Measurements from ENCODE around the gene YKT6.

YKT6 gene

DNA sequence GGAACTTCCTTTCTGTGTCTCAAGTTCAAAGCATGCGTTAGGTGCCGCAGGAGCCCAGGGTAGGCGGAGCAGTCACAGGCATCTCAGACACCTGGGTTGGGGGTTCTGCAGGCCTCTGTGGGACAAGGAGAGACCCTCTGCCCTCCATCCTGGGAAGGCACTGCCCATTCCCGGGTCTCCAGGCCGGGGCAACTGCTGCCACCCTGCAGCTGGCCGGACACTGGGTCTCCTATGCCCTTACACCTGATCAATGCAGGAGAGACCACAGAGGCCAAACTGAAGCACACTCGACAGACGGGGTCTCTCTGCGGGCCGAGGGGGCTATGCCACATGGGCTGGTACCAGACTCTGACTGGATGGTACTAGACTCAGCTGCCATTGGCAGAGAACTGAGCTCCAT is 36.9 kb downstream of the YKT6 start:
- DNase-seq = no peak

DNA sequence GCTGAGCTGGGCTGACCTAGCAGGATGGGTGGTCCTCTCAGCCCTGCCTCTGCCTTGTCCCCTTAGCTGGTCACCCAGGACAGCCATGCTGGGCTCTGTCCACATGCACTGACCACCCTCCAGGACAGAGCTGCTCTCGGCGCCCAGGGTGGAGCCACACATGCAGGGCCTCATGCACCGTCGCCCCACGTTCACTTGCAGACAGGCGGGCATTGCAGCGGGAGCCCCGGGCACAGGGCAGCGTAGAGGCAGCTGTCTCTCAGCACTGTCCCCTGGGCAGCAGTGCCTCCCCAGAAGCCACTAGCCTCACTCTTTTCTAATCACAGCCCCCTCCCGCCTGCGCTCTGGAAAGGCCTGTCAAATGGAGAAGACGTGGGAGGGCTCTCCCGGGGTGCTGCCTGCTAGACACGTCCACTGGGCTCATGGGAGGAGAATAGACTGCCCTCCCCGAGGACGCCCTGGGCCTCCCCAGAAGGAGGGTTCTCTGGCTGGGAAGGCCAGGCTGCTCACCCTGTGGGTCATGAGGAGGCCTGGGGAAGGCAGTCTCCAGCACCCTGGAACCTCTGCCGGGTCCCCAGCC is 37.4 kb downstream of the YKT6 start:
- DNase-seq = no peak

DNA sequence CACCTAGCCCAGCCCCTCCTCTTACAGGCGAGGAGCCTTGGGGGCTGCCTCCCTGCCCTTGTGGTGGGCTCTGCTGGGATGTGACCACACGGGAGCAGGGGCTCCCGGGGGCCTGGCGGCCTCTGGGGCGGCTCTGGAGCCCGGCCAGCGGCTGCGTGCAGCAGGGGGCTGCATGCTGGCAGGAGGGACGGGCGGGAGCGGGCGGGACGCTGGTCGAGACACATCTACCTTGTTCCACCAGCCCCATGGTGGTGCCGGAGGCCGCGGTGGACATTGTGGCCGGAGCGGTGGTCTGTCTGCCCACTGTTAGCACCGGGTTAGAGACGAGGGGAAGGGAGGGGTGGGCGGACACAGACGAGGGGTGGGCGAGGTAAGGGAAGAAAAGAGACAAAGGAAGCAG is 38.6 kb downstream of the YKT6 start:
- no peak for DNase-seq

DNA sequence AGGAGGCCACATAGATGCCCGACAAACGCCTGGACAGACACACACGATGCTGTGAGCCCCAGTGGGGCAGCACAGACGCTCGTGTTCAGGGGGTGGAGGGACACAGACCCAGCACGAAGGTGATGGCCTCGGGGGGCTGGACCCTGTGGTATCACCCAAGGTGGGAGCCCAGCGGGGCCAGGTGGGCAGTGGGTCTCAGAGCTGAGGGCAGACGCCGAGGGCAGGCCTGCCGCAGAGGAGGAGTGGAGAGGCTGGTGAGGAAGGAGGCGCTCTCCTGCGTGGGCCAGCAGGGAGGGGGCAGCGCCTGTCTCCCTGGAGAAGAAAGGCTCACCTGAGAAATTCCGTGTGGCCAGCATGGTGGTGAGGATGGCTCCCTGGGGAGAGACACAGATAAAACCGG is 39.6 kb downstream of the YKT6 start:
- DNase-seq = no peak

DNA sequence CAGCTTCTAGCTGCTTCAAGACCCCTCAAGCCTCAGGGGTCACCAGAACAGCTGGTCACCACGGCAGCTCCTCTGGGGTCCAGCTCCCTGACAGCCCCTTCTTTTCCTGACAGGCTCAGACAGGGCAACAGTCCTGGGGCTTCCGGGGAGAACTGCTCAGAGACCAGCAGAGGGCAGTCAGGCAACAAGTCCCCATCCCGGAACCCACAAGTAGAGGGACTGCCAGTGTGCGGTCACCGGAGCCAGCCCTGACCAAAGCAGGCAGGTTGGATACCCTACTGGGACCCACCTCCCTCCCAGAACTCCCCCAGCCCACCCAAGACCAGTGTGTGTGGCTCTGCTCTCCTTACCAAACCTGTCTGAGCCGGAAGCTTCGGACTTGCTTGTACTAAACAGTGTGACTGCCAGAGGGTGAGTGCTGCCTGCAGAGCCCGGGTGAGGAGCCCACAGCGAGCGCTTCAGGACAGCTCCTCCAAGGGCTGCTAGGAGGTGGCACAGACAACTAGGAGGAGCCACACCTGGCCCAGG is 40.3 kb downstream of the YKT6 start:
- DNase-seq = peak; percentile 24 to 34 (median 34)

DNA sequence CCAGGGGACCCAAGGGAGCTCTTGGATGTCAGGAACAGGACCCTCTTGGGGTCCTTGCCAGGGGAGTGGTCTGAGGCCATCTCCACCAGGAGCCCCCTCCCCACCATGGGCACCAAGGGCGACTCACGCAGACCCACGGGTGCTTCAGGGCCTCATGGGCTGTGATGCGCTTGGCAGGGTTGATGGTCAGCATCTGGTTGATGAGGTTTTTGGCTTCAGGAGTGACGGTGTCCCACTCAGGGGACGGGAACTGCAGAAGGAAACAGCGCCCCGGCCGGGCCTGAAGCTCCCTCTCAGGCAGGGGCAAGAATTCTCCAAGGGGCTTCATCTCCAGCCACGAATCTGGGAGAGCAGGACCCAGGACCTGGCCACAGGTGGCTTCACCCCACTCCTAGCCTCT is 41.3 kb downstream of the YKT6 start:
- no peak for DNase-seq

DNA sequence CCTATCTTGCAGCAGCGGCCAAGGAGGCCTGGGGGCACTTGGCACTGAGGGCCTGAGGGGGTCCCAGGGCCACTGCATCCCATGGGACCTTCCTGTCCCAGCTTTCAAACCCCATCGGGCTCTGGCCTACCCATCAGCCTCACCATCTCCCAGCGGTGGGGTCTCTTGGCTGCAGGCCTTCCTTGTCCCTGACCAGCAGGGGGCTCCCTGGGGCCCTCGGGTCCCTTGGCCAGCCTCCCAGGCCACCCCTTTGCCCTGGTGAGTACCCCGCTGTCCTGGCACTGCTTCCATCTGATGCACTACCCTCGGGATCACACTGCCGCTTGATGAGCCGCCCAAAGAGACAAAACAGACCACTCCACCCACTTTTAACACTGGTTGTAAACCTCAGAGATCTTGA is 43.5 kb downstream of the YKT6 start:
- DNase-seq = peak in 2 of 4 experiments; percentile 10 to 19

DNA sequence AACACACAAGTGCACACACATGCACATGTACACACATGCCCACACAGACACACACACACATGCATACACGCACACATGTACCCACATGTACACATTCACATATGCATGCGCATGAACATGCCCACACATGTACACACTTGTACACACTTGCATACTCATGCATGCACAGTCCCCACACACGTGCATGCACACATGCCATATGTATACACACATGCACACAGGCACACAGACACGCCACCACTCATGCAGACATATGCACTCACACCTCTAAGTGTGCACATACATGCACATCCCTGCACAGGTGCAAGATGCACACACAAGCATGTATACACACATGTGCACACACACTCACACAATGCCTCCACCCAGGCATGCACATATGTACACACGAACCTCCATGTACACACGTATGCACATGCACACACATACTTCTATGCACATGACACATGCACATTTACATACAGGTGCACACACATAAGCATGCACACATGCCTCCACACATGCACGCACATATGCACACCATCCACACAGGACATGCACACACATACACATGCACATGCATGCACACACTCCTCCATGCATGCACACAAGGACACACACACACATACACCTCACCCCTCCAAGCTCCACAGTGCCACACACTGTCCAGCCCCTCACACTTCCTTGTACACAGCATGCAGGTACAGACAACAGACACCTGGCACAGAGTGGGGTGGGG is 45.8 kb downstream of the YKT6 start:
- DNase-seq = no peak

DNA sequence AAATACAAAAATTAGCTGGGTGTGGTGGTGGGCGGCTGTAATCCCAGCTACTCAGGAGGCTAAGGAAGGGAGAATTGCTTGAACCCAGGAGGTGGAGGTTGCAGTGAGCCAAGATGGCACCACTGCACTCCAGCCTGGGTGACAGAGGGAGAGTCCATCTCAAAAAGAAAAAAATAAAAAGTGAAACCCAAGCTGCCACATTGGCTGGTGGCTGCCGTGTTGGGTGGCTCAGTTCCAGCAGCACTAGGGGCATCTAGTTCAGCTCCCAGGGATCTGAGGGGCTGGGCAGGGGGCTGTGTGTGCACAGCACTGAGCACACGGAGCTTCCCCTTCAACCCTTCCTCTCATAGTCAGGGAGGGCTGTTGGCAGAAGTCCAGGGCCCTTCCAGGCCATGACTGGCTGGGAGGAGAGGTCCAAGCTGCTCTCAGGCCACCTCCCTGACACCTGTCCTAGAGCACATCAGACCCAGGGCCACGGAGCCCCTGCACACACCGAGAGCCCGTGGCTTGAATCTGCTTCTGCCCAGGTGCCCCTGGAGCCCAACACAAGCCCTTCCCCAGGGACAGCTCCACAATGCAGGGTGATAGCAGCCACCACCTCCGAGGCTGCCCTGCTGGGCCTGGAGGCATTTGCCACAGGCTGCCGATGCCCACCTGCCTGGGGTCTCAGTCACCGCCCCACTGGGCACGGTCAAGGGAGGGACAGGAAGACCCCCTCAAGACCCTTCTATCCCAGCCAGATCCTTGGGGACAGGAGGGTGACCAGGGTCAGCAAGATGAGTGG is 47.3 kb downstream of the YKT6 start:
- no peak for DNase-seq

DNA sequence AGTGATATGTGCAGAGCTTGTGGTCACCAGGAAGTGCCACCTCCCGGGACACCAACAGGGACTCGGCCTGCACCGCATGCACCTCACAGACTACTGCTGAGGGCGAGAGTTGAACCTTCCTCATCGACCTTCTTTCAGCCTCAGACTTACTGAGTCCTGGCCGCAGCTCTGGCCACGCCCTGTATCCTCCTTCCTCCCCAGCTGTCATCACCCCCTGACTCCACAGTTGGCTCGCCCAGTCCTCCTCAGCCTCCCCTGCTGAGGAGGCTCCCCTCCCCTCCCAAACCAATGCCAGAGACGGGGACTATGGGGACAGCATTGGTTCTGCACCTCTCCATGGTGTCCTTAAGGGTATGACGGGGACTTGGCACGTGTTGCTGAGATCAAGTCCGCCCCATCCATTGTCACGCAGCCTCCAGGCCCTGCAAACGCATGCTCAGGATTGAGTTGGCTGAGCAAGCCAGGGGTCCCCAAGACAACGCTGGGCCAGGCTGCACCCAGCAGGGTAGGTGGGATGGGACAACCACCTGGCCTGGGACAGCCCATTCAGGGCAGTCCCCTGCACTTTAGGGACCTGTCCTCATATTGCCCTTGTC is 49.0 kb downstream of the YKT6 start:
- DNase-seq = no peak

DNA sequence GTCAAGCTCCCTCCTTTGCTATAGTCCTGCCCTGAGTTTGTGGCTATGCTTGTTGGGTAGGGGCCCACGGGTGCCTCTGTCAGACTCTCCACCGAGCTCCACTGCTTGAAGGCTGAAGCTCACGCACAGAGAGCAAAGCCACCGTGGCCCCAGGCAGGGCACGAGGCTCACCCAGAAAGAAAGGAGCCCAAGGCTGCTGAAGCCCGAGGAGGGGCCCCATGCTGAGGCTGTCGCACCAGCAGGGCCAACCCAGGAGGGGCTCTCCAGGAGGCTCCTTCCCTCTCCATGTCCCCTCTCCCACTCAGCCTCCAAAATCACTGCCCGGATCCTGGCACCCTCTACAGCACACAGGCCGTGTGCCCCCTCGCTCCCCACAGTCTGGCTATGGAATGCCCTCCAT is 50.5 kb downstream of the YKT6 start:
- no peak for DNase-seq

DNA sequence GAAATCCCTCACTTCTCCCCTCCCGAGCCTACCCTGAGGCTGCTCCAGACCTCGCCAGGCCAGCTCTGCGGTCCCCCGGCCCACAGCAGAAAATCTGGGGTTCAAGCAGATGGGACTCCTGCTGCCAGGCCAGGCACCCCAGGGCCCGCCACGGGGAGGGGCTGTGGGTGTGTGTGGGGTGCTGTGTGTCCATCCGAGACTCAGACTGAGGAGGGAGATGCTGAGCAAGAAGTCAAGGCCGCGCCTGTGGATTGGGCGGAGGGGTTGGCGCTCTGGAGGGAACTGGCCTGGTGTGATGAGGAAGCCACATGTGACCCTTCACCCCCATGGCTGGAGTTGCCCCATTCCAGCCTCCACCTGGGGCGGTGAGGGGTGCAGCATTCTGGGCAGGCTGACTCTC is 51.1 kb downstream of the YKT6 start:
- no peak for DNase-seq

DNA sequence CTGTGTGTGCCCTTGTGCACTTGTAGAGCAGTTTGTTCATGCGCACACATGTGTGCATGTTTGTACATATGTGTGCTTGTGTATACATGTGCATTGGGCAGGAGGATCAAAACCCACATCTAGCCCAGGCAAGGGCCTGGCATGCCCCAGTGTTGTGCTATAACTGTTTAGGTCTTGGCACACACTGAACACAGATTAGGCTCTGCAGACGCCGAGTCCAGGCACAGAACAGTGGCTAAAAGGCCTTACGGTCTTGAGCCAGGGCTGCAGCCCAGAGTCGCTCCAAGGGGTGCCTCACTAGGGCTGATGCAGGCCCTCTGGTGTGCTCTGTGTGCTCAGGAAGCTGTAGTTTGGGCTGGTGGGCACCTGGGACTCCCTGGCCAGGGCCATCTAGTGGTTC is 55.7 kb downstream of the YKT6 start:
- no peak for DNase-seq

DNA sequence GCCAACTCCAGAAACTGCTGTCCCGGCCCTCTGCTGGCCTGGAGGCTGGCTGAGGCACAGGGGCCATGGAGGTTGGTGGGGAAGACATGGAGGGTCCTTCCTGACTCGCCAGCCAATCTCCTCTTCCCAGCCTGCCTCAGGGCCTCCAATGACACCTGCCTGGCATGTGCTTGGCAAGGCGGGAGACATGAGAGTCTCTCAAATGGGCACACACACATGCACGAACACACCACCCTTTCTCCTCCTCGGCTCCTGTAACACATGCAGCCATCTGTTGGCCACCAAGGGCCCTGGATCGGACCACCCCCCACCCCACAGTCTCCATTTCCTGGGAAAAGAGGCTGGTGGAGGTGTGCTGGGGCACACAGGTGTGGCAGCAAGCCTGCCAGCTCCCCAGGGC is 56.4 kb downstream of the YKT6 start:
- no peak for DNase-seq

DNA sequence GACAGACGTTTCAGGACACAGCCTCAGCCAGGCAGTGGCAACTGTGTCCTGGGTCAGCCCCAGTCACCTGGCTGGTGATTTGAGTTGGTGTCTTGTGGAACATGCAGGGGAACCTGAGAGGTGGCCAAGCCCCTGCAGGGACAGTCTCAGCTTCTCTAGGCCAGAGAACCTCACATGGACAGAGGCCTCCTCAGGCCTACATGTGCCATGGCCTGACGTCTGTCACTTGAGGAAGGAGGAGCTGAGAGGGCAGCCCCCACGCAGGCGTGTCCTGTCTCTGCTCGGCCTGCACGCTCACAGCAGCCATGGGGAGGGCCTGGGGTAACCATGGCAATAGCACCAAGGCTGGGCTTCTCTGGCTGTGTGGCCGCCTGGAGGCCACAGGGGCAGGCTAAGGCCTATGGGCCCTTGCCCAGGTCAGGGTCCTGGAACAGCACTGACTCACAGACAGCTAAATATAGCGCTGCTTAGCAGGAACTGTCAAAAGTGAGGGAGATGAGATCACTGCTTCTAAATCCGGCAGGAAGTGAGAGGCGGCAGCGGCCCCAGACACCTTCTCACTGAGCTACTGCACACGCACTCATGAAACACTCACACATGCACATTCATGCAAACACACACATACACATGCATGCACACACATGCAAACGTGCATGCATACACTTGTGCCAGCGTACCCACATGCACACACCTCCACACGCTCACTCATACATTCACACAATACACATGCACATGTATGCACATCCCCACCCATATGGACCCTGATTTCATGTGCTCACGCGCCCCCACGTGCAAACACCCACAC is 57.0 kb downstream of the YKT6 start:
- peak; percentile 20 to 64 (median 44) for DNase-seq

DNA sequence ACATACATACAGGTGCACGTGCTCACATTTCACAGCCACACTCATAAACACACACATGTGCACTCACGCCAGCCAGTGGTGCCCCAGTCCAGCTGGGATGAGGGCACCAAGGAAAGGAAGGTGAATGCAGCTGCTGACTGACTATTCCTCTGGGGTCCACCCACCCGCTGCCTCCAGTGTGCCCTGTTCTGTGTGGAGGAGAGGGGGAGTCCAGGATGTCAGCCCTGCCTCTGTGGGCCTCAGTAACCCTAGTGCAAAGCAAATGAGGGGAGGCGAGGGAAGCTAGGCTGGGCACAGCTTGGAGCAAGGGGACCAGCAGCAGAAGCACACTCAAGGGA is 57.6 kb downstream of the YKT6 start:
- no peak for DNase-seq

DNA sequence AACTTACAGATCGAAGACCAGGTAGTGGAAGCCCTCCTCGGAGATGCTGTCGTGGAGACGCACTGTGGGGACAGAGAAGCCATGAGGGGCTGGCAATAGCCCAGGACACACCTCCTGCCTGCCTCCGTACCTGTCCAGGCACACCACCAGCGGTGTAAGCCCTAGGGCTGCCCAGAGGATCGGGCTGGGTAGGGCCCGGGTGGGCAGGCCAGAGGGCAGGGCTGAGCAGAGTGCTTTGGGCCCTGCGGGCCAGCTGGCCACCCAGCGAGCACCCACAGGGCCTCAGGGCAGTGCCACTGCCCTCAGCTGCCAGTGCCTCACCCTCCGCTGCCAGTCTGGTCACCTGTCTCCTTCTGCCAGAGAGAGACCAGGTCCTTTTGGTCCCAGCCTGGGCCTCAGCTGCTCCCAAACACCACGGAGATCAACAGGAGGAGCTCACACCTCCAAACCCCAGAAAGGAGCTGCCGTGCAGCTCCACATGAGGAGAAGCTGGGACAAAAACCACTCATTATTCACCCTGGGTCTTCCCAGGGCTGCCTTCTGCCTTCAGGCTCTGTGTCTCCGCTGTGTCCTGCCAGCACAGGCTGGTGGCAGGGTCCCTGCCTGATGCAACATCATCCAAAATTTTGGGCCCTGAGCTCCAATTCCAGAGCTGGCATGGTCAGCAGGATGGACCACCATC is 58.2 kb downstream of the YKT6 start:
- DNase-seq = no peak

DNA sequence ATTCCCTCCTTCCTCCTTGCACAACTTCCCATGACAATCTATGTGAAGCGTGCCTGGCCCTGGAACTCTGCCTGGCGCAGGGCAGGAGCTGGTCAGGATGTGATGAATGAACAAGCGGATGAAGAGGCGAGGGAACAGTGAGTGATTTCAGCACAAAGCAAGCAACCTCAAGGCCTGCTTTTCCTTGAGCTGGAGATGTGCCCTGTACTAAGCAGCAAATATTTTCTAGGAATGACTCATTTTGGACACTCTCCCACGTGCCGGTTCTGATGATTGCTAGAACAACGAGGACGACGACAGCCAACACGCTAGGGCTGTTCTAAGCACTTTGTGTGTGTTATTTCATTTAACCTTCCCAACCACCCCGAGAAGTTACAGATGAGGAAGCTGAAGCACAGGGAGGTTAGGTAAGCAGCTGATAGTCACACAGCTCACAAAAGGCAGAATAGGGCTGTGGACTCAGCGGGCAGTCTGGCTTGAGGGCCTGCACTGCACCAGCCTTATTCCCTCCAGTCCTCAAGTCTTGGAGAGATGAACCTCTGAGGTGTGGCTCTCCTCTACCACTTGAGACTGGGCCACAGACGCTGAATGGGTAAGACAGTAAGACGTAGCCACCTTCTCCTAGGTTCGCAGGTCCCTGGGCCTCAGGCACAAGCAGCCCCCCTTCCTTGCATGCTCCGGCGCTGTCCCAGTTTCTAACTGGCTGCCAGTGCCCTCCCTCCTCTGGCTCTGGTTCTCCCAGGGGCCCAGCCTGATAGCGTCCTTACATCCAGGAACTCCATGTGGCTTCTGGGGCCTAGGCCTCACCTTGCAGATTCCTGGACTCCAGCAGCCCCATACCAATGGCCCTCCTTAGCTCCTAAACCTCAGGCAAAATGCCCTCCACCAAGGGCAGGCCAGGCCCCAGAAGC is 59.0 kb downstream of the YKT6 start:
- DNase-seq = no peak

DNA sequence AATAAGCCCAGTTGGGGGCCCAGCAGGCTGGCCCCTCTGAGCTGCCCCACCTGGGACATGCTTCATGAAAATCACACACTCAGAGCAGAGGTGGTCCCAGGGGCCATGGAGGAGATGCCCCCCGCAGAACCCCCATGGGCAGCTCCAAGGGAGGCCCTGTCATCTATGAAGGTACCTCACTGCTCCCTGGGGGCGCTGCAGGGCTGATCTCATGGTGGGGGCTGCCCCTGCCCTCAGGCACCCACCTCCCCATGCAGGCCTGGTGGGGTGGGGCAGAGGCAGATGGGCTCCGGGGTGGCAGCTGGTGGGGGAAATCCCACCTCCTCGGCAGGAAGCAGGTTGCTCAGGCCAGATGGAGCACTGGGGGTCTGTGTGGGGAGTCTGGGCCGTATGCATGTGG is 60.5 kb downstream of the YKT6 start:
- no peak for DNase-seq

DNA sequence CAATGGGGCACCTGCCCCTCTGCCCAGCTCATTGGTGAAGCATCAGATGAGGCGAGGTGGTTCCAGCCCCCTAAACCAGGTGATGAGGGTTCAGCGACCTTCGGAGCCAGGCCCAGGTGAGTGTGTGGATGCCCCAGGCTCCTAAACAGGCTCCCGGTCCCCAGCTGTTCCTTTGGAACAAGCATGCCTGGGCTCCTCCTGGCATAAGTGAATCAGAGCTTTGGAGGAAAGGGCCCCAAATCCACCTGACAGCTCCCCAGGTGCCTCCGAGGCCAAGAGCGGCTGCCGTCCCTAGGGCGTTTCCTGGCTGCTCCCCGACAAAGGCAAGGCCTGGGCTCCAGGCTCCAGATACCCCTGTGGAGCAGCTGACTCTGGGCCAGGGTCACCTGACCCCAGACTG is 61.3 kb downstream of the YKT6 start:
- DNase-seq = no peak
